ENCODE data around the gene SUCO. TPM values are rescaled to one million over a fixed set of nuclear protein-coding genes. Genes with fewer than 3 reads are reported as not detected.
A peak's percentile ranks its signal among the peaks of the same experiment; 100 is the strongest.

SUCO gene
- total RNA-seq, 3 donors from 2014 or later (not counting 1 experiment from before 2014, with no cell fraction given), result 86.0 to 97.5 (median 96.0) TPM

GRCh38 chr1:172638249-172638648 is 105.3 kb downstream of the SUCO start:
- no peak for TF ChIP-seq CTCF (IDR thresholded peaks at IDR 0.05)
- intact Hi-C loops (cut with micrococcal nuclease), result no loop called here
- no peaks in the 10 kb centered on the region for H3K36me3 ChIP-seq (ENCODE audit: control insufficient read depth, insufficient read depth, low read length)
- no peaks in the 10 kb centered on the region for H3K27me3 ChIP-seq (ENCODE audit: control insufficient read depth, insufficient read depth, low read length)
- Mint-ChIP-seq H3K4me1 (peaks cover 48 to 62% of the 10 kb centered on the region in 2 donors), H3K27me3 (ENCODE audit: low read depth in 2 of 2) (no peaks in the 10 kb centered on the region), H3K4me3 (peak overlapping the region; percentile 87), H3K36me3 (no peaks in the 10 kb centered on the region), H3K27ac (peak overlapping the region; percentile 90 to 93), H3K9me3 (no peaks in the 10 kb centered on the region)
- H3K27ac ChIP-seq (ENCODE audit: low read length), result peak overlapping the region; percentile 57
- H3K9me3 ChIP-seq (ENCODE audit: control insufficient read depth, insufficient read depth, low read length), result no peaks in the 10 kb centered on the region
- DNase-seq (peak in 1 of 2 donors; percentile 33), ATAC-seq (peak in 1 of 3 donors; percentile 4)
- WGBS (ENCODE audit: insufficient coverage), result no CpG with 5 or more reads among the region's 2 CpGs
- H3K4me1 ChIP-seq (ENCODE audit: control insufficient read depth, insufficient read depth, low read length), result peaks cover 47% of the 10 kb centered on the region
- no peak overlapping the region for H3K4me3 ChIP-seq (ENCODE audit: low read length)

- no peaks in the 10 kb centered on the region for H3K27me3 ChIP-seq (ENCODE audit: control insufficient read depth, insufficient read depth, low read length)
- no peak for TF ChIP-seq CTCF (IDR thresholded peaks at IDR 0.05)
- H3K4me1 Mint-ChIP-seq, result peaks cover 57 to 71% of the 10 kb centered on the region in 2 donors
- peak overlapping the region; percentile 87 for H3K4me3 Mint-ChIP-seq
- H3K27me3 Mint-ChIP-seq (ENCODE audit: low read depth in 2 of 2), result no peaks in the 10 kb centered on the region
- no peaks in the 10 kb centered on the region for H3K36me3 Mint-ChIP-seq
- peak overlapping the region; percentile 8 for H3K4me3 ChIP-seq (ENCODE audit: low read length)
- WGBS (ENCODE audit: insufficient coverage), result 22% methylated on average over 9 of the region's 9 CpGs
- ATAC-seq (peak; percentile 70 to 84 (median 84)), DNase-seq (peak; percentile 47 to 79)
- H3K27ac ChIP-seq (ENCODE audit: low read length), result peak overlapping the region; percentile 57
- peaks cover 56% of the 10 kb centered on the region for H3K4me1 ChIP-seq (ENCODE audit: control insufficient read depth, insufficient read depth, low read length)
- intact Hi-C loops (cut with micrococcal nuclease), result loop anchor here (1.0 kb wide), 3 partner anchors 20 to 61 kb away; partner anchors contain the start of gene FASLG
- peak overlapping the region; percentile 90 to 93 for H3K27ac Mint-ChIP-seq
- H3K9me3 ChIP-seq (ENCODE audit: control insufficient read depth, insufficient read depth, low read length), result no peaks in the 10 kb centered on the region
- no peaks in the 10 kb centered on the region for H3K9me3 Mint-ChIP-seq
- H3K36me3 ChIP-seq (ENCODE audit: control insufficient read depth, insufficient read depth, low read length), result no peaks in the 10 kb centered on the region
Measured at GRCh38 chr1:172638885-172639831, 106.2 kb downstream of the SUCO start.

GRCh38 chr1:172640111-172640510 is 107.2 kb downstream of the SUCO start:
- H3K27ac ChIP-seq (ENCODE audit: low read length), result peak overlapping the region; percentile 9
- peak overlapping the region; percentile 90 to 93 for H3K27ac Mint-ChIP-seq
- H3K9me3 Mint-ChIP-seq, result no peaks in the 10 kb centered on the region
- TF ChIP-seq CTCF (IDR thresholded peaks at IDR 0.05), result no peak
- intact Hi-C loops (cut with micrococcal nuclease), result no loop called here
- H3K4me1 ChIP-seq (ENCODE audit: control insufficient read depth, insufficient read depth, low read length), result peaks cover 60% of the 10 kb centered on the region
- no peaks in the 10 kb centered on the region for H3K36me3 ChIP-seq (ENCODE audit: control insufficient read depth, insufficient read depth, low read length)
- H3K9me3 ChIP-seq (ENCODE audit: control insufficient read depth, insufficient read depth, low read length), result no peaks in the 10 kb centered on the region
- peaks cover 66 to 80% of the 10 kb centered on the region in 2 donors for H3K4me1 Mint-ChIP-seq
- no peaks in the 10 kb centered on the region for H3K36me3 Mint-ChIP-seq
- no peaks in the 10 kb centered on the region for H3K27me3 ChIP-seq (ENCODE audit: control insufficient read depth, insufficient read depth, low read length)
- H3K27me3 Mint-ChIP-seq (ENCODE audit: low read depth in 2 of 2), result no peaks in the 10 kb centered on the region
- ATAC-seq, result no peak
- H3K4me3 ChIP-seq (ENCODE audit: low read length), result no peak overlapping the region
- no peak for DNase-seq
- WGBS (ENCODE audit: insufficient coverage), result 67% methylated on average over 8 of the region's 8 CpGs
- H3K4me3 Mint-ChIP-seq, result peak overlapping the region; percentile 87

All from natural killer cell (primary cell).